Measurements from ENCODE around the gene CRMP1. TPM values are rescaled to one million over a fixed set of nuclear protein-coding genes. Genes with fewer than 3 reads are reported as not detected.

CRMP1 gene
- total and polyA plus RNA-seq, 2 of the 8 experiments (the other 6 are each of a cell fraction or from before 2014, with no cell fraction given), result 120 to 131 TPM

DNA sequence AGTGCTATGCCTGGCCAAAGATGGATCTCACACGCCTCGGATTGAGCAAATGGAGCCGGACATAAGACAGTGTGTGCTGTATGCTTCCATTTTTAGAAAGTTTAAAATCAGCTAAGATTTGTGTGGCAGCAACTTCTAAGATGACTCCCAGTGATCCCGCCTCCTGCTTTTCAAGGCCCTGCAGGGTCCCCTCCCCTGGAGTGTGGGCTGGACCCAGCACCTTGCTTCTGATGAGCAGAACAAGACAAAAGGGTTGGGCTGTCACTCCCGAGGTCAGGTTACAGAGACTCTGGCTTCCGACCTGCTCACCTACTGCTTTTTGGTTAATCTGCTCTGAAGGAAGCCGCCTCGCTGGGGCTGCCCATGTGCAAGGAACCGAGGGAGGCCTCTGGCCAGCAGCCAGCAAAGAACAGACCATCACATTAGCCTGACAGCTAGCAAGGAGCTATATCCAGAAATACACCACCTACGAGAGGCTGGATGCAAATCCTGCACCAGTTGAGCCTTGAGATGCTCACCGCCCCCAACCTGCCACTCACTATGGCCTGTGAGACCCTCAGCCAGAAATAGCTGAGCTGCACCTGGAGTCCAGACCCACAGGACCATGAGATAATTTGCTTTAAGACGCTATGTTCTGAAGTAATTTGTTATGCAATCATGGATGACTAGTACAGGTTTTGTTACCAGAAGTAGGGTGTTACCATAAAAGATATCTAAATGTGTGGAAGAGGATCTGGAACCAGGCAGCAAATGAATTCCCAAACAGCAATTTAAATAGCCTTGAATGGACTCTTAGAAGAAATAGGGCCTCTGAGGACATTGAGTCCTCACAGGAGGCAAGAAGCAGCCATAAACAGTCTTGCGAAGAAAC, 47.6 kb downstream of the CRMP1 start:
- no peak overlapping the region for H3K27ac ChIP-seq (ENCODE audit: low read depth, low read length)
- no peaks in the 10 kb centered on the region for H3K79me2 ChIP-seq (ENCODE audit: control insufficient read depth in 1 of 2, insufficient read depth in 2 of 2, low read length in 2 of 2)
- H3K9ac ChIP-seq (replicated peaks in 1 of 4; ENCODE audit: extremely low read depth in 1 of 4, low read depth in 3 of 4, low read length in 3 of 4), result no peak overlapping the region
- DNase-seq (ENCODE audit: low read depth in 1 of 2, low spot score in 2 of 2) (no peak), FAIRE-seq (no peak)
- CTCF ChIA-PET (ENCODE audit: partially characterized antibody), result interaction anchor here (1.4 to 2.4 kb wide), 6 partner anchors 11 to 135 kb away, joined by 3 to 9 read pairs (median 3); no protein-coding TSS in a partner anchor
- no peaks in the 10 kb centered on the region for H3K27me3 ChIP-seq (replicated peaks in 1 of 4; ENCODE audit: control insufficient read depth in 3 of 4, extremely low read depth in 1 of 4, insufficient read depth in 3 of 4, low read length in 3 of 4)
- H4K8ac ChIP-seq (ENCODE audit: extremely low read depth, insufficient read depth, low read length), result no peak overlapping the region; the same call in 1 of the 2 replicates
- no peaks in the 10 kb centered on the region for H3K9me3 ChIP-seq (ENCODE audit: insufficient read depth in 2 of 2, low read depth in 1 of 2, low read length in 1 of 2)
- H3K56ac ChIP-seq (replicated peaks; ENCODE audit: insufficient read length, low read depth, low read length), result no peak overlapping the region
- no peak overlapping the region for H4K5ac ChIP-seq (ENCODE audit: insufficient read length, low read depth, low read length)
- POLR2A ChIA-PET (ENCODE audit: partially characterized antibody), result no interaction called here
- H2AK5ac ChIP-seq (ENCODE audit: low read depth, low read length), result no peak overlapping the region
- H3K23ac ChIP-seq (ENCODE audit: insufficient read length), result no peak overlapping the region
- H3K36me3 ChIP-seq (ENCODE audit: control insufficient read depth in 2 of 4, insufficient read depth in 4 of 4, low read length in 3 of 4), result peaks cover 12 to 64% (median 48%) of the 10 kb centered on the region in 4 experiments; a peak in 7 of 8 replicates
- no peak overlapping the region for H2BK15ac ChIP-seq (ENCODE audit: low read length)
- H3K4me2 ChIP-seq (ENCODE audit: insufficient read depth in 1 of 2, low read depth in 2 of 2, low read length in 2 of 2), result no peak overlapping the region
- peaks cover 2% of the 10 kb centered on the region; the same call in 1 of the 2 replicates for H3K23me2 ChIP-seq (ENCODE audit: low read depth, low read length)
- WGBS, 2 experiments (ENCODE audit: extremely low coverage in 1 of 2, insufficient coverage in 1 of 2, insufficient read length in 1 of 2, insufficient replicate concordance in 2 of 2, low coverage in 1 of 2, low lambda C conversion rate in 2 of 2, missing lambda C conversion rate in 1 of 2), result 88% methylated on average over 13 of the region's 13 CpGs; no CpG with 5 or more reads in 1 of the 2 experiments
- no peak overlapping the region for H2AFZ ChIP-seq (ENCODE audit: low read length)
- H3K79me1 ChIP-seq (ENCODE audit: low read depth, low read length), result no peaks in the 10 kb centered on the region; the same call in 1 of the 2 replicates
- H3K18ac ChIP-seq (ENCODE audit: extremely low read depth, low read length), result no peak overlapping the region
- no peak overlapping the region for H4K91ac ChIP-seq (replicated peaks; ENCODE audit: insufficient read length, low read length)
- no peaks in the 10 kb centered on the region for H3K4me1 ChIP-seq (replicated peaks in 1 of 4; ENCODE audit: control insufficient read depth in 3 of 4, insufficient read depth in 4 of 4, low read length in 3 of 4)
- H2BK120ac ChIP-seq (replicated peaks; ENCODE audit: low read depth, low read length), result no peak overlapping the region
- H3K4me3 ChIP-seq (ENCODE audit: extremely low read depth in 1 of 4, insufficient read depth in 2 of 4, low read depth in 3 of 4, low read length in 4 of 4), result no peak overlapping the region
- H4K20me1 ChIP-seq (replicated peaks in 1 of 2; ENCODE audit: control insufficient read depth in 1 of 2, insufficient read depth in 2 of 2, low read length in 2 of 2), result peaks cover 0 to 7% of the 10 kb centered on the region in 2 experiments
- H2BK20ac ChIP-seq (ENCODE audit: low read length), result no peak overlapping the region
- no peak overlapping the region for H3K4ac ChIP-seq (replicated peaks; ENCODE audit: insufficient read length, low read depth, low read length)
- no peak overlapping the region for H2BK5ac ChIP-seq (ENCODE audit: low read depth, low read length)
- no peak overlapping the region for H3K14ac ChIP-seq (ENCODE audit: insufficient read length)
- H2BK12ac ChIP-seq (ENCODE audit: low read depth, low read length), result no peak overlapping the region
- TF ChIP-seq GTF2F1 (IDR thresholded peaks at IDR 0.05; ENCODE audit: borderline replicate concordance, low read depth, low read length) (no peak), CREB1 (IDR thresholded peaks at IDR 0.05) (no peak), FOSL1 (IDR thresholded peaks at IDR 0.05; ENCODE audit: insufficient read depth, low read depth, low read length) (no peak), ASH2L (IDR thresholded peaks at IDR 0.05; ENCODE audit: low read length) (no peak)

Measured in H1 (cell line).